GM19397 (cell line): ENCODE results near the gene TTLL1.

Source experiments
- ATAC-seq: cut with Tn5 transposase; IDR thresholded peaks from one replicate; pipeline ENCODE4 v1.9.1; 2021; ENCODE audit warnings: mild to moderate bottlenecking, moderate library complexity; ENCODE audit not compliant: unreplicated experiment

TTLL1 gene

DNA sequence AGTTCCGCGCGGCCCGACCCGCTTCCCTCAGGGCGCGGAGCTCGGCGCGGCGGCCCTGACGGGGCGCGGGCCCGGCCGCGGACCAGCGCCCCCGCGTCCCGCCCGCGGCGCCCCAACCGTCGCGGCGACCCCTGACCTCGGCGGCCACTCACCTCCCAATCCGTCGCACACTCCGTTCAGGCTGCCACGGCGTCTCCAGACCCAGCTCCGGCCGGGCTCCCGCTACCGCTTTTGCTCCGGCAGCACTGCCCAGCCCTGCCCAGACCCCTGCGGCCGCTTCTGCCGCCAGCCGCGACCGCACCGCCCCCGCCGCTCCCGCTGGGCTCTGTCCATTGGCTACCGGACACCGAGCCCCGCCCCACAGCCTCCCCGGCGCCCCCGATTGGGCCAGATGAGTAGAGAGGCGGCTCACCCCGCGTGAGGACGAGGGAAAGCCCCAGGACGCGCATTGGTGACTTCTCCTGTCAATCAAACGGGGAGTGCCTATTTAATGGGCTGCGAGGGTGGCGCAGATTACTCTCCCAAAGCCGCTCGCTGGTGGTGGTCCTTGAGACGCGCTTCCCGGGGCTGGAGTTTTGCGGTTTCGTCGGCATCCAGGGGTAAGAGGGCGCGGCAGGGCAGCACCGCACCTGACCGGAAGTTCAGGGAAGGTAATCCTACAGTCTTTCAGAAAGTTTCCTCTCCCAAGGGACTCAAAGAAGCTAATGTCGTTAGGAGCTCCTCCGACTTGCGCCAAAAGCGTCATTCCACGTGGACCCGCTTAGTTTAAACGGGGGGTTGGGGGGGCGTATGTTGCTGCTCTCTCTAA, 74.1 kb downstream of the TTLL1 start, which contains the start of gene PACSIN2:
Gene PACSIN2, minus strand, starts transcription at position 281 of the 808 bp plus-strand sequence. CDS start 103,069 bp downstream, outside the sequence.
- peak; percentile 97 for ATAC-seq

GRCh38 chr22:43014316-43014868, 74.8 kb downstream of the TTLL1 start:
- no peak for ATAC-seq

GRCh38 chr22:43013355-43014315, 75.6 kb downstream of the TTLL1 start:
- ATAC-seq = no peak

GRCh38 chr22:43012390-43012789, 76.8 kb downstream of the TTLL1 start:
- no peak for ATAC-seq

- ATAC-seq = no peak
Measured at GRCh38 chr22:43011079-43011478, 78.1 kb downstream of the TTLL1 start.

GRCh38 chr22:43009444-43009843, 79.7 kb downstream of the TTLL1 start:
- no peak for ATAC-seq

DNA sequence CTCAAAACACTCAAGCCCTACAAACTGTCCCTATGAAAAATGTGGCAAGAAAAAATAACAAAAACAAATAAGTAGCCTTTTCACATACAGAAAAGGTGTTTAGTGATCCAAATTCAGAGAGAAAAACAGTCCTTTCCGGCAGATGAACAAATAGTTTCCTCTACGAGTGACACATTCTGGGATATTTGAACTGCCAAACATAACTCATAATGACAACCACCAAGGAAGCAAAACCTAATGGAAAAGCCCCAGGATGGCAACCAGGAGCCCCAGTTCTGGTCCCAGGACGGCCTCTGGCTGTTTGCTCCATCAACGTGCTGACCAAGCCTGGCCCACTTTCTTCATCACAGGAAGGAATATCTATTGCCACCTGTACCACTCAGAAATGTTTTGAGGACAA, 80.3 kb downstream of the TTLL1 start:
- no peak for ATAC-seq

- ATAC-seq = no peak
Measured at GRCh38 chr22:43008509-43008908, 80.7 kb downstream of the TTLL1 start.

GRCh38 chr22:43007519-43008102, 81.6 kb downstream of the TTLL1 start:
- no peak for ATAC-seq

DNA sequence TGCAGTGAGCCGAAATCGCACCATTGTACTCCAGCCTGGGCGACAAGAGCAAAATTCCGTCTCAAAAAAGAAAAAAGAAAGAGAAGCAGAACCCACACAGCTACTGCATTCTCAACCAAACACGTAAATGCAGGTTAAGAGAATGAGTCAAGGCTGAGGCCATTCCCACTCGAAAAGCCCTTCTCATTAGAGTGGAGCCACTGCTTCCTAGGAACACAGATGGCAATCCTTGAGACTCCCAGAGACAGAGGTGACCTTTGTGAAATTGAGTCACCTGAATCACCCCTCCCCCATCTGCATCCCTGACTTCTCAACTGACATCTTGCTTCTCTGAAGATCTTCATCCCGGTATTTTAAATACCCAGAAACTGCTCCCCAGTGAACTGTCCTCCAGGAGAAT, 82.4 kb downstream of the TTLL1 start:
- ATAC-seq = no peak

- no peak for ATAC-seq
Measured at GRCh38 chr22:43006016-43006505, 83.1 kb downstream of the TTLL1 start.

- ATAC-seq = no peak
Measured at GRCh38 chr22:43005106-43005505, 84.1 kb downstream of the TTLL1 start.

- no peak for ATAC-seq
Measured at GRCh38 chr22:43004362-43005035, 84.7 kb downstream of the TTLL1 start.

GRCh38 chr22:43002202-43002586, 87.0 kb downstream of the TTLL1 start:
- no peak for ATAC-seq

DNA sequence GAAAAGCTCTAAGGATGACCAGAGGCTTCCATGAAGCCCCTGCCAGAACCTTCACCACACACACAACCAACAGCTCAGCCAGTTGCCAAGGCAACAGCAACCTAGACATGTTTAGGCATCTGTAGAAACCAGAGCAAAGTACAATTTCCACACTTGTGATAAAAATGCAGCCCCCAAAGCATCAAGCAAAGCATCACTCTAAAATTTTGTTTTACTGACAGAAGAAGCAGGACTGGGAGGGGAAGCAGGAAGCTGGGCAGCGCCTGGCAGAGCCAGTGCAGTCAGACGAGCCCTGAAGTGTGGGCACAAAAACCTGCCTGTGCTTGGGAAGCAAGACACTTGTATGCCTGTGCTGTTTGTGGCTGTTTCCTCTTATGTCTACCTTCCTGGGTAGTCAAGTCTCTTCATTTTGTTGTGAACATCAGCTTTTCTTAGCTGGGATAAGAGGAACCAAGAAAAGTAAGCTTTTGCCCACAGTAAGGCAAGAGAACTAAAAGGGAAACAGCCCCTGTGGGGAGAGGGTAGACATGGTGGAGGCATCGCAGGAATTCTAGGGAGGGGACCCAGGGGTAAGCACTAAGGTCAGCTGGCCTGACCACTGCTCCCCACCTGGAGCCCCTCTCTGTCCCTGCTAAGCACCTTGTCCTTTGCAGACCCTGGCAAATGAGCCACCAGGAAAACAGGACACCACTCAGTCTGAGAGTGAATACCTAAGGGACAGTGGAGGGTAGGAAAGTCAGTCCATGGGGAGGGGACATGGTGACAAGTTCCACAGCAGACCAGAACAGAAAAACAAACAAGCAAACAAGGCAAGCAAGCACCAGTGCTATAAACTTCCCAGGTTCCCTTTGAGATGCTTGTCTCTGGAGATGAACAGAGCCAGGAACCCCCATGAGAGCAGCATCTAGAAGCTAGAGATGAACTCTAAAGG, 87.7 kb downstream of the TTLL1 start:
- no peak for ATAC-seq

- ATAC-seq = no peak
Measured at GRCh38 chr22:43000441-43001175, 88.6 kb downstream of the TTLL1 start.

GRCh38 chr22:42997582-42998090, 91.6 kb downstream of the TTLL1 start:
- ATAC-seq = no peak

- ATAC-seq = no peak
Measured at GRCh38 chr22:42996646-42997365, 92.4 kb downstream of the TTLL1 start.
